GM20000 (cell line): Measurements from ENCODE around the gene KCTD17.
"Not testable (repeated sequence)": the region's sequence is repeated elsewhere in the genome, so short reads cannot be mapped to it uniquely, and the experiment has no call there.

Source experiments
- DNase-seq: peaks from one replicate; pipeline ENCODE4 v3.0.0; 2012; ENCODE audit warnings: low spot score
- TF ChIP-seq, protein P1 (sequence below): IDR thresholded peaks from 2 replicates; pipeline ENCODE4 v1.5.1; 2012; ENCODE audit warnings: mild to moderate bottlenecking, control low read depth; ENCODE audit errors: extremely low read depth, missing control alignments

Gene KCTD17

DNA sequence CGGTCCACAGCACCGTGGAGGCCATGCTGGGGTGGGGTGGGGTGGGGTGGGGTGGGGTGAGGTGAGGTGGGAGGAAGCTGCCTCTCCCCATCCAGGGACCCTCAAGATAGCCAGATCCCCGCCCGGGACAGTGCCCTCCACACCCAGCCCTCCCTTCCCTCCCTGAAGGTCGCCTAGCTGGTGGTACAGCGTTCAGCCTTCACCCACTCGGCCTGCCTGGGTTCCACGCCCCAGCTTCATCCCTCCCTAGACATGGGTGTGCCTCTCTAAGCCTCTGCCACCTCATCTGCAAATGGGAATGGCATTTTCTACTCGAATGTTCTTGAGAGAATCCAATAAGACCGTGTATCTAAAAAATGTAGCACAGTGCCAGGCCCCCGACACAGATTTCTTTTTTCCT, 17.8 kb downstream of the KCTD17 start:
- DNase-seq = no peak

DNA sequence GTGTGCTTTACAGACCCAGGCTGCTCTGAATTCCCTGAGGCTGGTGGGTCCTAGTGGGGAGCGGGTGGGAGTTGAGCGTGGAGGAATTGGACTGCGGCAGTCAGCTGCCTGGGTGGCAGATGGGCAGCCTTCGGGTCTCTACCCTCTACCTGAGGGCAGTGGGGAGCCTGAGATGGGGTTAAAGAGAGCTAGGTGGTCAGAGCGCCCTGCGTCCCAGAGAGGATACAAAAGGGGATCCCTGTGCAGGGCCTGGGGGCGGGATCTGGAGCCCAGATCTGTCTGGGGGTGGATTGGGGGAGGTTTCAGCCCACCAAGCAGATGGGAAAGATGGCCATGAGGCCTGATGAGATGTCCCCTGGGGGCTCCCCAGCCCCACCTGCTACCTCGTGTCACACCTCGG, 18.2 kb downstream of the KCTD17 start:
- DNase-seq = no peak
- TF ChIP-seq, protein P1, sequence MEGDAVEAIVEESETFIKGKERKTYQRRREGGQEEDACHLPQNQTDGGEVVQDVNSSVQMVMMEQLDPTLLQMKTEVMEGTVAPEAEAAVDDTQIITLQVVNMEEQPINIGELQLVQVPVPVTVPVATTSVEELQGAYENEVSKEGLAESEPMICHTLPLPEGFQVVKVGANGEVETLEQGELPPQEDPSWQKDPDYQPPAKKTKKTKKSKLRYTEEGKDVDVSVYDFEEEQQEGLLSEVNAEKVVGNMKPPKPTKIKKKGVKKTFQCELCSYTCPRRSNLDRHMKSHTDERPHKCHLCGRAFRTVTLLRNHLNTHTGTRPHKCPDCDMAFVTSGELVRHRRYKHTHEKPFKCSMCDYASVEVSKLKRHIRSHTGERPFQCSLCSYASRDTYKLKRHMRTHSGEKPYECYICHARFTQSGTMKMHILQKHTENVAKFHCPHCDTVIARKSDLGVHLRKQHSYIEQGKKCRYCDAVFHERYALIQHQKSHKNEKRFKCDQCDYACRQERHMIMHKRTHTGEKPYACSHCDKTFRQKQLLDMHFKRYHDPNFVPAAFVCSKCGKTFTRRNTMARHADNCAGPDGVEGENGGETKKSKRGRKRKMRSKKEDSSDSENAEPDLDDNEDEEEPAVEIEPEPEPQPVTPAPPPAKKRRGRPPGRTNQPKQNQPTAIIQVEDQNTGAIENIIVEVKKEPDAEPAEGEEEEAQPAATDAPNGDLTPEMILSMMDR = no peak

More for the DNA sequence above, 17.8 kb downstream of the KCTD17 start:
- TF ChIP-seq, protein P1 = no peak

DNA sequence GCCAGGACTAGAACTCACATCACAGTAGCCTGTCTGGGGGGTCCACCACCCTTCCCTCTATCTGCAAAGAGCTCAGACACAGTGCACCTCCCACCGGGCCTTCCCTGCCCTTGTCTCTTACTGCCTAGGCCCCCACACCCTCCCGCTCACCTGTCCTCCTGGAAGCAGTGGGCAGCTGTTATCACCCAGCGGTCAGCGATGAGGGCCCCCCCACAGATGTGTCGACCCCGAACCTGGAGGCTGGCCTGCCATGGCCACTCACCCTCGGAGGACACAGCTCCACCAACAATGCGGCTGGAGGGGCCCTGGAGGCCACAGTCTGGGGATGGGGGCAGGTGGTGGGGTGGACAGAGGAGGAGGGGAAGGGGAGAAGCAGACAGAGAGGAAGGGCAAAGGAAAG, 18.8 kb downstream of the KCTD17 start:
- TF ChIP-seq, protein P1 = no peak

DNA sequence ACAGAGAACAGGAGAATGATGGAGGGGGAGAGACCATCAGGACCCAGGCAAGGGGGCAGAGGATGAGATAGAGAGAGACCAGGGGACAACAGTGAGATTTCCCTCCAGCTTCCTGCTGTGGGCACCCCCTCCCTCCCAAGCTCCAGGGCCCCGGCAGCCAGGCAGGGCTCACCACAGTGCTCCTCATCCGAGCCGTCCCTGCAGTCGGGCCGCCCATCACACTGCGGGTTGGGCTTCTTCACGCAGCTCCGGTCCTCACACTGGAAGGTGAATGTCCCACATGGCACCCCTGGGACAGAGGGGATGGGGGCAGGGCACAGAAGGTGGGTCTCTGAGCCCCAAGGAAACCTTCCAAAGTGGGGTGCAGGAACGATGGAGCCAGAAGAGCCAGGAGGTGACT, 19.2 kb downstream of the KCTD17 start:
- DNase-seq = no peak
- TF ChIP-seq, protein P1 = no peak

More for the DNA sequence above, 18.8 kb downstream of the KCTD17 start:
- no peak for DNase-seq

DNA sequence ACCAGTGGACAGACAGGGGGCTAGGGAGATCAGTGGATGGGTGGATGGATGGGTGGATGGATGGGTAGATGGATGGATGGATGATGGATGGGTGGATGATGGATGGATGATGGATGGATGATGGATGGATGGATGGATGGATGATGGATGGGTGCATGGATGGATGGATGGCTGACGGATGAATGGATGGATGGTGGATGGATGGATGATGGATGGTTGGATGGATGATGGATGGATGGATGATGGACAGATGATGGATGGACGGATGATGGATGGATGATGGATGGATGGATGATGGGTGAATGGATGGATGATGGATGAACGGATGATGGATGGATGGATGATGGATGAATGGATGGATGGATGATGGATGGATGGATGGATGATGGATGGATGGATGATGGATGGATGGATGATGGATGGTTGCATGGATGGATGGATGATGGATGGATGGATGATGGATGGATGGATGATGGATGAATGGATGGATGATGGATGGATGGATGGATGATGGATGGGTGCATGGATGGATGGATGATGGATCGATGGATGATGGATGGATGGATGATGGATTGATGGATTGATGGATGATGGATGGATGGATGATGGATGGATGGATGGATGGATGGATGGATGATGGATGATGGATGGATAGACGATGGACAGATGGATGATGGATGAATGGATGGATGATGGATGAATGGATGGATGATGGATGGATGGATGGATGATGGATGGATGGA, 20.5 kb downstream of the KCTD17 start:
- not testable (repeated sequence) for DNase-seq

DNA sequence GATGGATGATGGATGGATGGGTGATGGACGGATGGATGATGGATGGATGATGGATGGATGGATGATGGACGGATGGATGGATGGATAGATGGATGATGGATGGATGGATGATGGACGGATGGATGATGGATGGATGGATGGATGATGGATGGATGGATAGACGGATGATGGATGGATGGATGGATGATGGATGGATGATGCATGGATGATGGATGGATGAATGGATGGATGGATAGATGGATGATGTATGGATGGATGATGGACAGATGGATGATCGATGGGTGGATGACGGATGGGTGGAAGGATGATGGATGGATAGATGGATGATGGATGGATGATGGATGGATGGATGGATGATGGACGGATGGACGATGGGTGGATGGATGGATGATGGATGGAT, 21.1 kb downstream of the KCTD17 start:
- TF ChIP-seq, protein P1 = no peak

DNA sequence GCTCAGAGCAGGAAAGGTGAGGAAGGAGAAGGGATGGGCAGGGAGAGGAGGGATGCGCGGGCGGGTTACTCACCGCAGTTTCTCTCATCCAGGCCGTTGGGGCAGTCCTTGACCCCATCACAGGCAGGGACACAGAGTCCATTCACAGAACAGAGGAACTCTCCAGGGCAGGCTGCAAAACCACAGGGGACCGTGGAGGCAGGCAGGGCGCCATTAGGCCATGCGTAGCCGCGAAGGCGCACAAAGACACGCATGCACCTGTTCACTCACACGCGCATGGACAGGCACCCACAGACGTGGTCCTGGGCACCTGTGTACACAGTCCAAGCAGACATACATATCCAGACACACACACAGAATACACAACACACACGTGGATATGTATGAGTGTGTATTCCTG, 23.0 kb downstream of the KCTD17 start:
- no peak for DNase-seq
- TF ChIP-seq, protein P1 = no peak

More for the DNA sequence above, 21.1 kb downstream of the KCTD17 start:
- DNase-seq = no peak

DNA sequence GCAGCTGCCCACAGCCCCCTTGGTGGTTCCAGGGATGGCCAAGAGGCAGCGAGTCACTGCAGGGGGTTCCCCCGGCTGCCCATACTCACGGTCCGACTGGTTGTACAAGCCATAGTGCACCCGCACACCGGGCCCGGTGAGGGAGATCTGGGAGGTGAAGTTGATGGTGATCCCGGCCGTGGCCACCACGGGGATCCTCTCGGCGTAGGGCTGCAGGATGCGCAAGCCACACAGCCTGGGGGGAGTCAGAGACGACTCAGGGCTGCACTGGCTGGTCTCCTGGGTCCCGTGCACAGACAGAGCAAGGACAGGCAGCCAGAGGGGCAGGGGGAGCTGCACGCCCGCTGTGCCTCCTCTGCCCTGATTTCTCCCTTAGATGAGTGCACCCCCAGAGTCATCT, 23.5 kb downstream of the KCTD17 start:
- TF ChIP-seq, protein P1 = no peak
- DNase-seq = no peak
